Measurements from ENCODE around the gene MYMX.
"Not testable (repeated sequence)": the region's sequence is repeated elsewhere in the genome, so short reads cannot be mapped to it uniquely, and the experiment has no call there.

DNA sequence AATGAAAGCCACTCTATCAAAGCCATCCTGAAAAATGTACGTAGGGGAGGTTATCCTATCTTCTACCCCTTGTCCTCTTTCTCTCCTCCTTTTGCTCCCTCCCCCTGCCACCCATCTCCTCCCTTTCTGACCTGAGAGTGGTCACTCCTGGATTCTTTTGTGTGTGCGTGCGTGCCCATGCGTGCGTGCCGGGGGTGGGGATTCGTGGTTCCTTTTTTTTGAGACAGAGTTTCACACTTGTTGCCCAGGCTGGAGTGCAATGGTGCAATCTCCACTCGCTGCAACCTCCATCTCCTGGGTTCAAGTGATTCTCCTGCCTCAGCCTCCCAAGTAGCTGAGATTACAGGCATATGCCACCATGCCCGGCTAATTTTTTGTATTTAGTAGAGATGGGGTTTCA lies 14.7 kb downstream of the MYMX start:
- TF ChIP-seq, protein P1, sequence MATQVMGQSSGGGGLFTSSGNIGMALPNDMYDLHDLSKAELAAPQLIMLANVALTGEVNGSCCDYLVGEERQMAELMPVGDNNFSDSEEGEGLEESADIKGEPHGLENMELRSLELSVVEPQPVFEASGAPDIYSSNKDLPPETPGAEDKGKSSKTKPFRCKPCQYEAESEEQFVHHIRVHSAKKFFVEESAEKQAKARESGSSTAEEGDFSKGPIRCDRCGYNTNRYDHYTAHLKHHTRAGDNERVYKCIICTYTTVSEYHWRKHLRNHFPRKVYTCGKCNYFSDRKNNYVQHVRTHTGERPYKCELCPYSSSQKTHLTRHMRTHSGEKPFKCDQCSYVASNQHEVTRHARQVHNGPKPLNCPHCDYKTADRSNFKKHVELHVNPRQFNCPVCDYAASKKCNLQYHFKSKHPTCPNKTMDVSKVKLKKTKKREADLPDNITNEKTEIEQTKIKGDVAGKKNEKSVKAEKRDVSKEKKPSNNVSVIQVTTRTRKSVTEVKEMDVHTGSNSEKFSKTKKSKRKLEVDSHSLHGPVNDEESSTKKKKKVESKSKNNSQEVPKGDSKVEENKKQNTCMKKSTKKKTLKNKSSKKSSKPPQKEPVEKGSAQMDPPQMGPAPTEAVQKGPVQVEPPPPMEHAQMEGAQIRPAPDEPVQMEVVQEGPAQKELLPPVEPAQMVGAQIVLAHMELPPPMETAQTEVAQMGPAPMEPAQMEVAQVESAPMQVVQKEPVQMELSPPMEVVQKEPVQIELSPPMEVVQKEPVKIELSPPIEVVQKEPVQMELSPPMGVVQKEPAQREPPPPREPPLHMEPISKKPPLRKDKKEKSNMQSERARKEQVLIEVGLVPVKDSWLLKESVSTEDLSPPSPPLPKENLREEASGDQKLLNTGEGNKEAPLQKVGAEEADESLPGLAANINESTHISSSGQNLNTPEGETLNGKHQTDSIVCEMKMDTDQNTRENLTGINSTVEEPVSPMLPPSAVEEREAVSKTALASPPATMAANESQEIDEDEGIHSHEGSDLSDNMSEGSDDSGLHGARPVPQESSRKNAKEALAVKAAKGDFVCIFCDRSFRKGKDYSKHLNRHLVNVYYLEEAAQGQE (tag by site-specific recombination; IDR thresholded peaks at IDR 0.05) = not testable (repeated sequence)
- TF ChIP-seq PRDM1, ZFP69B (tag by site-specific recombination; IDR thresholded peaks at IDR 0.05): not testable (repeated sequence)

Data from HEK293 (cell line).